Ascending aorta (tissue), 2 donors: ENCODE data around the gene TRAPPC12. TPM values are rescaled to one million over a fixed set of nuclear protein-coding genes. Genes with fewer than 3 reads are reported as not detected.

Experiments
- DNase-seq, 2 donors: peaks; one replicate each; pipeline ENCODE4 v3.0.0-alpha.2; 2019; ENCODE audit warnings: low spot score in 2 of 2
- H3K27ac ChIP-seq, 2 donors: fragments of 200-600 bp; sonication (generic); one replicate each; pipeline ENCODE4 v1.5.1; 2016 to 2017; ENCODE audit warnings: mild to moderate bottlenecking in 1 of 2
- H3K27me3 ChIP-seq: fragments of 200-600 bp; sonication (generic); one replicate; pipeline ENCODE4 v1.5.1; 2017
- H3K36me3 ChIP-seq, 2 donors: fragments of 200-600 bp; sonication (generic); one replicate each; pipeline ENCODE4 v1.5.1; 2016
- H3K4me1 ChIP-seq, 2 donors: fragments of 200-600 bp; sonication (generic); one replicate each; pipeline ENCODE4 v1.5.1; 2016 to 2017; ENCODE audit warnings: mild to moderate bottlenecking in 1 of 2
- H3K4me3 ChIP-seq, 2 donors: fragments of 200-600 bp; sonication (generic); one replicate each; pipeline ENCODE4 v1.5.1; 2016 to 2017; ENCODE audit warnings: mild to moderate bottlenecking in 1 of 2
- H3K9me3 ChIP-seq, 2 donors: fragments of 200-600 bp; sonication (generic); one replicate each; pipeline ENCODE4 v1.5.1; 2016
- intact Hi-C: fragments of 100-400 bp; cut with DNase I; formaldehyde crosslinking; loops from one replicate; pipeline ENCODE4 v1.15.1; 2023
- total RNA-seq: library from RNA; depleted of rRNA; stranded (reverse); fragments of >200 nt; gene quantifications from one replicate; pipeline ENCODE4 v1.1.0, GENCODE V29; 2016
- TF ChIP-seq, protein P1 (sequence below), 3 experiments: fragments of 200-600 bp in 2 of 3; fragments of 450-650 bp in 1 of 3; sonication (generic) in 2 of 3; IDR thresholded peaks; one replicate each; pipeline ENCODE4 v1.5.1; 2016 to 2019; ENCODE audit warnings: antibody characterized with exemption in 3 of 3, mild to moderate bottlenecking in 1 of 3, moderate library complexity in 1 of 3

Gene TRAPPC12
- total RNA-seq, 1 donor from 2014 or later = 94.0 TPM

- Histone ChIP-seq H3K27ac (no peak overlapping the region), H3K27me3 (no peaks in the 10 kb centered on the region), H3K9me3 (no peaks in the 10 kb centered on the region), H3K4me3 (no peak overlapping the region), H3K36me3 (peaks cover 12 to 34% of the 10 kb centered on the region in 2 donors), H3K4me1 (no peaks in the 10 kb centered on the region)
- intact Hi-C loops = no loop called here
- TF ChIP-seq, protein P1, sequence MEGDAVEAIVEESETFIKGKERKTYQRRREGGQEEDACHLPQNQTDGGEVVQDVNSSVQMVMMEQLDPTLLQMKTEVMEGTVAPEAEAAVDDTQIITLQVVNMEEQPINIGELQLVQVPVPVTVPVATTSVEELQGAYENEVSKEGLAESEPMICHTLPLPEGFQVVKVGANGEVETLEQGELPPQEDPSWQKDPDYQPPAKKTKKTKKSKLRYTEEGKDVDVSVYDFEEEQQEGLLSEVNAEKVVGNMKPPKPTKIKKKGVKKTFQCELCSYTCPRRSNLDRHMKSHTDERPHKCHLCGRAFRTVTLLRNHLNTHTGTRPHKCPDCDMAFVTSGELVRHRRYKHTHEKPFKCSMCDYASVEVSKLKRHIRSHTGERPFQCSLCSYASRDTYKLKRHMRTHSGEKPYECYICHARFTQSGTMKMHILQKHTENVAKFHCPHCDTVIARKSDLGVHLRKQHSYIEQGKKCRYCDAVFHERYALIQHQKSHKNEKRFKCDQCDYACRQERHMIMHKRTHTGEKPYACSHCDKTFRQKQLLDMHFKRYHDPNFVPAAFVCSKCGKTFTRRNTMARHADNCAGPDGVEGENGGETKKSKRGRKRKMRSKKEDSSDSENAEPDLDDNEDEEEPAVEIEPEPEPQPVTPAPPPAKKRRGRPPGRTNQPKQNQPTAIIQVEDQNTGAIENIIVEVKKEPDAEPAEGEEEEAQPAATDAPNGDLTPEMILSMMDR (IDR thresholded peaks at IDR 0.05) = no peak
- no peak for DNase-seq
Measured at GRCh38 chr2:3404349-3404894, 24.9 kb downstream of the TRAPPC12 start.

DNA sequence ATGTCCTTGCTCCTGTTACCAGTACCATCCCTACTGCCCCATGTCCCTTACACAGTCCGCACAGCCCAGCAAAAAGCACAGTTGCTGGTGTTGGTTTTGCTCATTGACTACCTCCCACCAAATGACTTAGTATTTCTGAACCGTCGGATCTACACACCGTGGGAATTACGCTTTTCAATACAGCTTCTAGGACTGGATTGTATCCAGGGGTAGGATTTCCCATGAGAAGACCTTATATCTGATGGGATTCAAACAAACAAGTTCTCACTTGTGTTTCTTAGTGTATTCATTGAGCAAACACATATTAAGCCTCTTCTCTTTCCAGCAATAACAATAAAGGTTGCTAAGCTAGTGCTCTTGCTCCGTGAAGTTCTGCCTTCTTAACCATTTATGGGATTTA lies 25.8 kb downstream of the TRAPPC12 start:
- no peak for DNase-seq
- Histone ChIP-seq H3K4me3 (no peak overlapping the region), H3K27me3 (no peaks in the 10 kb centered on the region), H3K4me1 (no peaks in the 10 kb centered on the region), H3K36me3 (peaks cover 12 to 31% of the 10 kb centered on the region in 2 donors), H3K9me3 (no peaks in the 10 kb centered on the region), H3K27ac (no peak overlapping the region)
- intact Hi-C loops = no loop called here
- TF ChIP-seq, protein P1 (IDR thresholded peaks at IDR 0.05) = no peak

DNA sequence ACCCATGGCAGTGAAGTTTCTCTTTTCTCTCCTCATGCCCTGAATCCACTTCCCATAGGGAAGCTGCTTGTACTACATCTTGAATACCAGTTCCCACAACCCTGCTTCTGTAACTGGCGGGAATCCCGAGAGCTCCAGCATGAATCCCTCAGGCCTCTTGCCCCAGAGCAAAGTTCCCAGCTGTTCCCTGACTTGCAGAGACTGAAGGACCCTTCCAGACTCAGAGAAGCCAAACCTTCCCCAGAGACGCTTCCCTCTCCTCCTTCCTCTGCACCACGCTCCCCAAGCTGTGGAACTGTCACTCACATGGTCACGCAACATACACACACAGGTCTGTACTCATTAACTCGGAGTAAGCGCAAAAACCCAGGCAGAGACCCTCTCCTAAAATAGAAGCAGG lies 26.4 kb downstream of the TRAPPC12 start:
- DNase-seq = no peak
- intact Hi-C loops = no loop called here
- Histone ChIP-seq H3K4me1 (no peaks in the 10 kb centered on the region), H3K27me3 (no peaks in the 10 kb centered on the region), H3K36me3 (peaks cover 9 to 25% of the 10 kb centered on the region in 2 donors), H3K27ac (no peak overlapping the region), H3K9me3 (no peaks in the 10 kb centered on the region), H3K4me3 (no peak overlapping the region)
- TF ChIP-seq, protein P1 (IDR thresholded peaks at IDR 0.05) = no peak

DNA sequence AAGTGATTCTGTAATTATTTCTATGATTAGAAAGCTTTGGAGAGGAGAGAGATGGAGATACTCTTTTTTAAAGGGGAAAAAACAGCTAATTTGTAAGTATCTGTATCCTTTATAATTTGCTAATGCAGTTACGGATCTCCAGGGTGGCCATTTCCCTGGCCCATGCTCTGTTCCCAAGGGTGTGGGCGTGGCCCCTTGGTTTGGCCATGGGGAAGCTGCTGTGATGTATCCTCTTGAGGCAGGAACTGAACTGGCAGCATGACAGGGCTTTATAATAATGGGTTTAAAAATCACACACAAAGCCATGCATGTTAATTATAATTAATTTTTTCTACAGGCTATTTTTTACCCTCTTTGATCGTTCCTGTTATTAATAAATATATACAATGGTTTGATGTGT lies 27.0 kb downstream of the TRAPPC12 start:
- Histone ChIP-seq H3K4me1 (no peaks in the 10 kb centered on the region), H3K27ac (no peak overlapping the region), H3K4me3 (no peak overlapping the region), H3K36me3 (peaks cover 8 to 19% of the 10 kb centered on the region in 2 donors), H3K27me3 (no peaks in the 10 kb centered on the region), H3K9me3 (no peaks in the 10 kb centered on the region)
- TF ChIP-seq, protein P1 (IDR thresholded peaks at IDR 0.05) = no peak
- intact Hi-C loops = no loop called here
- DNase-seq = no peak

DNA sequence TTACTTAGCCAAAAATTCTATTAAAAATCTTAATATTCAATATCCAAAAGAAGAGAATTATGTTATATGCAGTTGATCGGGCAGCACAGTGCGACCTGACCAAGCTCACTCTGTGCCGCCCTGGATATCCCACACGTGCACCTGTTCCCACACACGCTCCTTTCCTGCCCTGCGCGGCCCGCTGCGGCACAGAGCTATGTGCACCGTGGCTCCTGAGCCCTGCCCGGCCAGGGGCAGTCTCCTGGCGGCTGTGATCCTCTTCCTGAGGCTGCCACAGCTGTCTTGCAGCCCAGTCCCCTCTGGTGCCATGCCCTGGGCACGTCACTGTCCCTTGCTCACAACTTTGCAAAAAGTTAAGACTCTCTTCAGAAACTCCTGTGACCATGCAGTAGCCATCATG lies 29.3 kb downstream of the TRAPPC12 start:
- Histone ChIP-seq H3K9me3 (no peaks in the 10 kb centered on the region), H3K27ac (no peak overlapping the region), H3K4me3 (no peak overlapping the region), H3K36me3 (peaks cover 0 to 4% of the 10 kb centered on the region in 2 donors), H3K4me1 (no peaks in the 10 kb centered on the region), H3K27me3 (no peaks in the 10 kb centered on the region)
- no peak for DNase-seq
- intact Hi-C loops = no loop called here
- TF ChIP-seq, protein P1 (IDR thresholded peaks at IDR 0.05) = no peak
